GM20431 (cell line): ENCODE results near the gene TEKT3.

ENCODE experiments used
- in situ Hi-C: fragments of 300-500 bp; cut with MseI, MboI; formaldehyde crosslinking; loops from one replicate; pipeline ENCODE4 v1.15.0; 2020; ENCODE audit warnings: low sequenced_read_pairs; ENCODE audit not compliant: unreplicated experiment

Gene TEKT3

GRCh38 chr17:15341385-15341849 lies at the start of gene TEKT3:
TEKT3 (minus strand) TSS chr17:15341597; CDS start chr17:15331585, 10,012 bp downstream.
- in situ Hi-C loops = no loop called here

GRCh38 chr17:15388356-15389041 lies 47.1 kb upstream of the TEKT3 start:
- in situ Hi-C loops = no loop called here

- in situ Hi-C loops = no loop called here
Observed at GRCh38 chr17:15386083-15386482, 44.7 kb upstream of the TEKT3 start.

- in situ Hi-C loops = no loop called here
Observed at GRCh38 chr17:15385305-15385704, 43.9 kb upstream of the TEKT3 start.

- in situ Hi-C loops = no loop called here
Observed at GRCh38 chr17:15384142-15384787, 42.9 kb upstream of the TEKT3 start.

- in situ Hi-C loops = no loop called here
Observed at GRCh38 chr17:15382914-15383313, 41.5 kb upstream of the TEKT3 start.

GRCh38 chr17:15381707-15382106 lies 40.3 kb upstream of the TEKT3 start:
- in situ Hi-C loops = no loop called here

- in situ Hi-C loops = no loop called here
Observed at GRCh38 chr17:15380446-15380845, 39.0 kb upstream of the TEKT3 start.

GRCh38 chr17:15379659-15380058 lies 38.3 kb upstream of the TEKT3 start:
- in situ Hi-C loops = no loop called here

- in situ Hi-C loops = no loop called here
Observed at GRCh38 chr17:15378243-15378642, 36.8 kb upstream of the TEKT3 start.

- in situ Hi-C loops = no loop called here
Observed at GRCh38 chr17:15377616-15378015, 36.2 kb upstream of the TEKT3 start.

GRCh38 chr17:15377200-15377599 lies 35.8 kb upstream of the TEKT3 start:
- in situ Hi-C loops = no loop called here

- in situ Hi-C loops = no loop called here
Observed at GRCh38 chr17:15371376-15372130, 30.2 kb upstream of the TEKT3 start.

- in situ Hi-C loops = no loop called here
Observed at GRCh38 chr17:15368600-15368999, 27.2 kb upstream of the TEKT3 start.

GRCh38 chr17:15366026-15366425 lies 24.6 kb upstream of the TEKT3 start:
- in situ Hi-C loops = no loop called here

GRCh38 chr17:15364615-15365014 lies 23.2 kb upstream of the TEKT3 start:
- in situ Hi-C loops = no loop called here

GRCh38 chr17:15363702-15364101 lies 22.3 kb upstream of the TEKT3 start:
- in situ Hi-C loops = no loop called here

- in situ Hi-C loops = no loop called here
Observed at GRCh38 chr17:15361592-15361991, 20.2 kb upstream of the TEKT3 start.

- in situ Hi-C loops = no loop called here
Observed at GRCh38 chr17:15361151-15361550, 19.8 kb upstream of the TEKT3 start.

- in situ Hi-C loops = no loop called here
Observed at GRCh38 chr17:15354256-15354655, 12.9 kb upstream of the TEKT3 start.

- in situ Hi-C loops = no loop called here
Observed at GRCh38 chr17:15351925-15352324, 10.5 kb upstream of the TEKT3 start.
